Skin of body (tissue), 2 donors: ENCODE data around the gene RTP5. TPM values are rescaled to one million over a fixed set of nuclear protein-coding genes. Genes with fewer than 3 reads are reported as not detected.

Source experiments
- DNase-seq: peaks from one replicate; lab custom pipeline; 2025; lab: John Stamatoyannopoulos, UW
- total RNA-seq: library from RNA; depleted of rRNA; stranded (reverse); fragments of >200 nt; gene quantifications from one replicate; pipeline ENCODE4 v1.2.3, GENCODE V29; 2014

RTP5 gene
- total RNA-seq, 1 donor from 2014 or later: not detected

- DNase-seq: no peak
These were observed 26.0 kb upstream of the RTP5 start for GRCh38 chr2:241843321-241844065.

GRCh38 chr2:241844066-241844728 lies 25.3 kb upstream of the RTP5 start:
- peak; percentile 18 for DNase-seq

GRCh38 chr2:241844831-241845578 lies 24.5 kb upstream of the RTP5 start:
- DNase-seq: no peak

- no peak for DNase-seq
These were observed 23.1 kb upstream of the RTP5 start for GRCh38 chr2:241846406-241846805.

- no peak for DNase-seq
These were observed 20.5 kb upstream of the RTP5 start for GRCh38 chr2:241848761-241849615.

- no peak for DNase-seq
These were observed 19.6 kb upstream of the RTP5 start for GRCh38 chr2:241849616-241850543.

GRCh38 chr2:241850544-241851324 lies 18.8 kb upstream of the RTP5 start:
- DNase-seq: no peak

- no peak for DNase-seq
These were observed 18.0 kb upstream of the RTP5 start for GRCh38 chr2:241851325-241852115.

- DNase-seq: no peak
These were observed 17.2 kb upstream of the RTP5 start for GRCh38 chr2:241852116-241852980.

- DNase-seq: no peak
These were observed 16.4 kb upstream of the RTP5 start for GRCh38 chr2:241852981-241853631.

- DNase-seq: no peak
These were observed 15.7 kb upstream of the RTP5 start for GRCh38 chr2:241853651-241854341.

- no peak for DNase-seq
These were observed 14.9 kb upstream of the RTP5 start for GRCh38 chr2:241854342-241855244.

- DNase-seq: no peak
These were observed 14.2 kb upstream of the RTP5 start for GRCh38 chr2:241855245-241855887.

GRCh38 chr2:241855888-241856422 lies 13.6 kb upstream of the RTP5 start:
- DNase-seq: no peak
